ENCODE data around the gene LHPP.
"Not testable (repeated sequence)": the region's sequence is repeated elsewhere in the genome, so short reads cannot be mapped to it uniquely, and the experiment has no call there.

The LHPP gene

DNA sequence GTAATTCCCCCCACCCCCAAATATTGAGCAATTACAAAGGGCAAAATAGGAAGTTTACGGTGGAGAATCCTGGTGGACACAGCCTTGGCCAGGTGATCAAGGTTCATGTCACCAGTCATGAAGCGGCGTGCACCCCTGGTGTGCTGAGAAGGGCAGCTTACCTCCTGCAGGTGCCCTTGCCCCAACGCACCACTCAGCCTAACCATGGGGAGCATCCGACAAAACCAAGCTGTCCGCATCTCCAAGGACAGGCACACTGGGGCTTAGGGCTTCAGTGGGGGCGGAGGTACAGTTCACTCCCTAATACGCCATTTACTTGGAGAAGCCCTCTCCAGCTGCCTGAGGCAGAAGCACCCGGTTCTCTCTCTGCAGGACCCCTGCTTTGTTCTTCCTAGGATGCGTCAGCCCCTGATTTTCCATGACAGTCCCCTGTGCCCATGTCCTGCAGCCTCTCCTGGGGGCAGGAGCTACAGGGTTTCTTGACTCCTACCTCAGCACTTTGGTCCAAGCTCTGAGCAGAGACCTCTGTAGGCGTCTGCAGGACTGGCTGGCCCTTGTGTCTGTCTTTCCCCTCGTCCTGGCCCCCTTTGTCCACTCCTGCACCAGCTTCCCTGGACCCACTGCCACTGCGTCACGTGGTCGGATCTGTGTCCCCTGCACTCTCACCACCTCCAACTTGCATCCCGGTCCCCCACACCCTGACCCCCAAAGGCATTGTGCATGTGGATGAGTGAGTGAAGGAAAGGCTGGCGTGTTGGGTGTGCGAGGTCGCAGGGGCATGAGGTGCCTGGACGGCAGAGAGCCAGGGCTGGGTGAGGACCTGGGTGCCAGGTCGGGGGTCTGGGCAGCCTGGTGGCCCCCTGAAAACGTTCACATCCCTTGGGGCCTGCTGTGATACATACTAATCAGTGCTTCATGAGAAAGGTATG lies 113.7 kb downstream of the LHPP start:
- FAIRE-seq: no peak
- no peak for TF ChIP-seq POLR2A (IDR thresholded peaks at IDR 0.05; ENCODE audit: low read depth, low read length)
- TF ChIP-seq POLR2AphosphoS5 (IDR thresholded peaks at IDR 0.05; ENCODE audit: low read depth, low read length): no peak
- no peak for TF ChIP-seq TAF1 (IDR thresholded peaks at IDR 0.05; ENCODE audit: borderline replicate concordance, low read depth, low read length)
- DNase-seq (ENCODE audit: insufficient read length): no peak

DNA sequence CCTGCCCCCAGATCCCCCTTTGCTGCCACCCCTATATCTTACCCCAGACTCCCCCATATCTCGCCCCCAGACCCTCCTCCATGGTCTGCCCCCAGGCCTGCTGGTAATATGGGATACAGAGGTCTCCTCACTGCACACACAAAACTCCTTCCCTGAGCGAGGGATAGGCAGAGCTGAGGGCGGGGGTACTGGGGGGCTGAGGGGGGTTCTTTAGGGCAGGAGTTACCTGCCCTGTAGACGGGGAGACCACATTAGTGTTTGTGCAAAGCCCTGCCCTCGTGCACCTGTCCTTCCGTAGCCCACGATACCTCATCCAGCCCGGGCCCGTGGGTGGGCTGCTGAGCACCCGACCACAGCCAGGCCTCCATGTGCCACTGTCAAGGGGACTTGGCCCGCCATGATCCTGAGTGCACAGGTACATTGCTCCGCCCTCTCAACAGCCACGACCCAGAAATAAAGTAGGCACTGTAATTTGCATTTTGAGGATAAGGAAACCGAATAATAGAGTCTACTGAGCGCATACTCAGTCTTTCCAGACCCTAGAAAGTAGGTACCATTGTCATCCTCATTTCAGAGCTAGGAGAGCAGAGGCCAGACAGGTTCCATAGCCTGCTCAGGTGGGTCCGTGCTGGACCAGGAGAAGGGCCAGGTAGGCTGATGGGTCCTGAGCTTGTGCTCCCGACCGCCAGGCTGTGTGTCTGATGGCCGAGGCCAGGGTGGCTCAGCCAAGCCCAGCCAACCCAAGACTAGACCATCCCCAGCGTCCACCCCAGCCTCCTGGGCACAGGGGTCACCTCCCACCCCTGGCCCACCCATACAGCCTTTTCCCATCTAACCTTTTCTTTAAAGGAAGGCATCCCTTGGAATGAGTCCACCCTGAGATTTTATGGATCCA lies 115.2 kb downstream of the LHPP start:
- FAIRE-seq: no peak
- TF ChIP-seq TAF1 (IDR thresholded peaks at IDR 0.05; ENCODE audit: borderline replicate concordance, low read depth, low read length) (no peak), POLR2AphosphoS5 (IDR thresholded peaks at IDR 0.05; ENCODE audit: low read depth, low read length) (no peak), POLR2A (IDR thresholded peaks at IDR 0.05; ENCODE audit: low read depth, low read length) (no peak)

DNA sequence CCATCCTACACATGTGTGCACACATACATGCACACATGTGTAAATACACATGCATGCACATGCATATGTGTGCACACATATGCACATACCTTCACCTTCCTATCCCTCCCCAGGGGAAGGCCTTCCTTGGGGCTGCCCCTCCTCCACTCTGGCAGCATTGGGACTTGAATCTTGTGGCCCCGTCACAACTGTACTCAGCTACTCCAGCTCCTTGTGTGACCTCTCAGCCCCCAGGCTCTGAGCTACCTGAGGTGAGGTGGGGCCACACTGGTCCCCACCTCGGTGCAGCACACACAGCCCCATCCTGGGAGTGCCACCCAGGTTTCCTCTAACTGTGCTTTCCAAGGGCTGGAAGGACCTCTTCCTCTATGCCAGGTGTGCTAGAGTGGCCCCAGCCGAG lies 116.0 kb downstream of the LHPP start:
- no peak for FAIRE-seq
- no peak for DNase-seq (ENCODE audit: insufficient read length)
- TF ChIP-seq POLR2A (IDR thresholded peaks at IDR 0.05; ENCODE audit: low read depth, low read length) (no peak), POLR2AphosphoS5 (IDR thresholded peaks at IDR 0.05; ENCODE audit: low read depth, low read length) (no peak), TAF1 (IDR thresholded peaks at IDR 0.05; ENCODE audit: borderline replicate concordance, low read depth, low read length) (no peak)

More for the DNA sequence above, 115.2 kb downstream of the LHPP start:
- no peak for DNase-seq (ENCODE audit: insufficient read length)

DNA sequence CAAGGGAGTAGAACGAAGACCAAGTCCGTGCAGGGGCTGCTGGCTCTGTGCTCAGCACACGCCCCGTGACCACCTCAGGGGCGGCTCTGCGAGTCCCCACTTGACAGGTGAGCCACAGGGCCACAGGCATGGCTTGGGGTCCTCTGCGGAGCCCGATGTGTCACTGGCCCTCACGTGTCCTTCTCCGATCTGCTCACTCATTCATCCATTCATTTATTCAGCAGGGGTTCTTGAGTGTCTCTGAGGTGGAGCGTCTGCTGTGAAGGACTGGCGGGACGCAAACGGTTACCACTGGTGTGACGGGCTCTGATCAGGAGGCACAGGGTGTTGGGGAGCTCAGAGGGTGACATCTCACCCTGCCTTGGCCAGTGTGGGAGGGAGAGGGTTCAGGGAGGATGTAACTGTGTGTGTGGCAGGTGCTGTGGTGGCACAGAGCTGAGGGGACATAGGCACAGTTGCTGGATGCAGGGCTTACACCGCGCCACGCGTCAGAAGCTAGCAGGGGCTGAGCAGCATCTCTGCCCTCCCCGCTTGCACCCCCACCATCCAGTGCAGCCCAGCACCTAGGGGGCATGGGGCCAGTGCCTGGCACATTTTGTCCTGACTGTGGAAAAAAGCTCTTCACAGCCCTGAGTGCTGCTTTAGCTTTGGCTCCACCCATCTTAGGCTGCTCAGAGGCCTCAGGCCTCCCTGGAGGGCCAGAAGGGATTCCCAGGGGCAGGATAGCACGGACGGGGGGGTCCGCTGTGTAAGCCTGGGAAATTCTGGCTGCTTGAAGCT lies 116.8 kb downstream of the LHPP start:
- DNase-seq (ENCODE audit: insufficient read length) (no peak), FAIRE-seq (no peak)
- TF ChIP-seq TAF1 (IDR thresholded peaks at IDR 0.05; ENCODE audit: borderline replicate concordance, low read depth, low read length): no peak
- no peak for TF ChIP-seq POLR2A (IDR thresholded peaks at IDR 0.05; ENCODE audit: low read depth, low read length)
- TF ChIP-seq POLR2AphosphoS5 (IDR thresholded peaks at IDR 0.05; ENCODE audit: low read depth, low read length): no peak

DNA sequence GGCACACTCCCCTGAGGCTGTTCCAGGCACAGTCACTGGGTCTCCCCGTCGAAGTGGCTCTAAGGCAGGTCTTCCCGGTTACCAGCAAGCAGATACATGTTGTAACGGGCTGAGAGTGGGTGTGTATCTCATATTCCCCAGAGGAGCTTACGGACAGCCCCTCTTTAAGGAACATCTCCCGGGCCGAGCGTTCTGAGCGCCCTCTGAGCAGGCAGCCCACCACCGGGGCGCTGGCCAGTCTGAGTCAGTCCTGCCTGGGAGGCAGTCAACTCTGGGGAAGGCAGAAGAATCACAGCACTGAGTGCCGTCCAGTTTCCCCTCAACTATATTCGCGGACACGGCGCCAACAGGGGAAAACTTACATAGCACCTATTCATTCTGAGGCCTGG lies 117.4 kb downstream of the LHPP start:
- FAIRE-seq (no peak), DNase-seq (ENCODE audit: insufficient read length) (no peak)
- TF ChIP-seq TAF1 (IDR thresholded peaks at IDR 0.05; ENCODE audit: borderline replicate concordance, low read depth, low read length): no peak
- TF ChIP-seq POLR2AphosphoS5 (IDR thresholded peaks at IDR 0.05; ENCODE audit: low read depth, low read length): no peak
- TF ChIP-seq POLR2A (IDR thresholded peaks at IDR 0.05; ENCODE audit: low read depth, low read length): no peak

DNA sequence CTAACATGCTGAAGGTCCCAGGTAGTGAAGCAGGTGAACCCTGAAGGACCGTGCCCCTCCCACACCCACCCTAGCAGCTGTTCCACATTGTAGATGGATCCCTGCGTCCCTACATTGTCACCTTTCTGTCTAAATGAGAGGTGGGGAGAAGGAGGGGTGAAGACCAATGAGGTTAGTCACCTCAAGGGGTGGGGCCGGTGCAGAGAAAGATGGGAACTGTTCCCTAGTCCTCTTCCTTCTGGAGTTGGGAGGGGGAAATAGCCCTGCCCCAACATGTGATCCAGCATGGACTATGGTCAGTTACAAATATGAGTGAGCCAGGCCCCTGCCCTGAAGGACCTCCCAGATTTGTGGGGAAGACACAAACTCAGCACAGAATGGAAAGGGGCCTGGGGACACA lies 124.5 kb downstream of the LHPP start:
- TF ChIP-seq TAF1 (IDR thresholded peaks at IDR 0.05; ENCODE audit: borderline replicate concordance, low read depth, low read length) (no peak), POLR2AphosphoS5 (IDR thresholded peaks at IDR 0.05; ENCODE audit: low read depth, low read length) (no peak), POLR2A (IDR thresholded peaks at IDR 0.05; ENCODE audit: low read depth, low read length) (no peak)

DNA sequence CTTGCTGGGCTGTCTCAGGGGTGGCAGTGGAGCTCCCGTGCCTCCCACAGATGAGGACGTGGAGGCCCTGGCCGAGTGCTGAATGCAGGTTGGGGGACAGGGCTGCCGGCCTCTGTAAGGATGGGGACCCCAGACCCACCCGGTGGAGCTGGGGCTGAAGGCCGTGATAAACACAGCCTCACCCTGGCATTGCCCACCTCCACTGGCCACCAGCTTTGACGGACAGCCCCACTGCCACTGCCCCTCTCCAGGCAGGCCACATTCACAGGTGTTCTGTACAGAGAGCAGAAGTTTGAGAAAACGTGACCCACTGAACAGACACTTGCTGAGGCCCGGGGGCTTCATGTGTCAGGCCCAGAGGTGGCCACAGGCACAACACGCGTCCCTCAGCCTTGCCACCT lies 126.2 kb downstream of the LHPP start:
- FAIRE-seq: no peak
- TF ChIP-seq POLR2A (IDR thresholded peaks at IDR 0.05; ENCODE audit: low read depth, low read length): no peak
- no peak for TF ChIP-seq TAF1 (IDR thresholded peaks at IDR 0.05; ENCODE audit: borderline replicate concordance, low read depth, low read length)
- TF ChIP-seq POLR2AphosphoS5 (IDR thresholded peaks at IDR 0.05; ENCODE audit: low read depth, low read length): no peak

More for the DNA sequence above, 124.5 kb downstream of the LHPP start:
- no peak for DNase-seq (ENCODE audit: insufficient read length)
- no peak for FAIRE-seq

DNA sequence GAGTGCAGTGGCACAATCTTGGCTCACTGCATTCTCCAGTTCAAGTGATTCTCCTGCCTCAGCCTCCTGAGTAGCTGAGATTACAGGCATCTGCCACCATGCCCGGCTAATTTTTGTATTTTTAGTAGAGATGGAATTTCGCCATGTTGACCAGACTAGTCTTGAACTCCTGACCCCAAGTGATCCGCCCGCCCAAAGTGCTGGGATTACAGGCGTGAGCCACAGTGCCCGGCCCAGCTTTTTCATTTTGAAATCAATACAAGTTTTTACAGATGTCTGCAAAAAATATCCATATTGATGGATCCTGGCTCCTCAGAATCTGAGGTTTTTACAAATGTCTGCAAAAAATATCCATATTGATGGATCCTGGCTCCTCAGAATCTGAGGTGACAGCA lies 126.7 kb downstream of the LHPP start:
- not testable (repeated sequence) for FAIRE-seq; DNase-seq (ENCODE audit: insufficient read length)

More for the DNA sequence above, 126.2 kb downstream of the LHPP start:
- no peak for DNase-seq (ENCODE audit: insufficient read length)

DNA sequence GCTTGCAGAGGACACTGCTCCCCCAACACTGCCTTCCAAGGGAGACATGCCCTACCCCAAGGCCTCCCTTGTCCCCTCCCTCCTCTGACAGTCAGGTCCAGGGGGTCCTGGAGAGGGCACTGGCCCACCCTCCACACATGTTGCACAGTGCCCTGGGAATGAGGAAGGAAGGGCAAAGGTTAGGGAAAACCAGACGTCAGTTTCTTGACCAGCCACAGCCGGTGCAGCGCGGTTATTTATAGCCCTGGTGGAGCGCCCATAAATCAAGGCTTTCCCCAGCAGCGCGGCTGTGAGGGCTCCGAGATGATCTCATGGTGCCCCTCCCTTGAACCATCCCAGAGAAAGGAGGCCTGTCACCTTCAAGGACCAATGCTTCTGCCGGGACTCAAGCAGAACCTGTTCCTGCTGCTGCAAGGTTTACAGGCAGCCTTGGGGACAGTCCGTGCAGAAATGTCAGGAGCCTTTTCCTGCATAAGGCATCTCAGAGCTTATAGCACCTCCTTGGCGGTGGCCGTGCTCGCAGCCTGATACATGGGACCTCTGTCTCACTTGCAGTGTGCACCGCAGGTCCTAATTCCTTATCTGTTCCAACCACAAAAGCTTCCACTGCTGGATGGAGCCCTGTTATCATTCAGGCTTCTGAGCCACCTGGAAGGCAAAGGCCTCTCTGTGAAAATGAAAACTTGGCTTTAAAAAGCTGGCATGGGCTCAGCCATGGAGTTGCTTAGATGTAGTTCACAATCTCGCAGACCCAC lies 127.3 kb downstream of the LHPP start:
- DNase-seq (ENCODE audit: insufficient read length) (no peak), FAIRE-seq (no peak)
- TF ChIP-seq POLR2AphosphoS5 (IDR thresholded peaks at IDR 0.05; ENCODE audit: low read depth, low read length) (no peak), TAF1 (IDR thresholded peaks at IDR 0.05; ENCODE audit: borderline replicate concordance, low read depth, low read length) (no peak), POLR2A (IDR thresholded peaks at IDR 0.05; ENCODE audit: low read depth, low read length) (no peak)

DNA sequence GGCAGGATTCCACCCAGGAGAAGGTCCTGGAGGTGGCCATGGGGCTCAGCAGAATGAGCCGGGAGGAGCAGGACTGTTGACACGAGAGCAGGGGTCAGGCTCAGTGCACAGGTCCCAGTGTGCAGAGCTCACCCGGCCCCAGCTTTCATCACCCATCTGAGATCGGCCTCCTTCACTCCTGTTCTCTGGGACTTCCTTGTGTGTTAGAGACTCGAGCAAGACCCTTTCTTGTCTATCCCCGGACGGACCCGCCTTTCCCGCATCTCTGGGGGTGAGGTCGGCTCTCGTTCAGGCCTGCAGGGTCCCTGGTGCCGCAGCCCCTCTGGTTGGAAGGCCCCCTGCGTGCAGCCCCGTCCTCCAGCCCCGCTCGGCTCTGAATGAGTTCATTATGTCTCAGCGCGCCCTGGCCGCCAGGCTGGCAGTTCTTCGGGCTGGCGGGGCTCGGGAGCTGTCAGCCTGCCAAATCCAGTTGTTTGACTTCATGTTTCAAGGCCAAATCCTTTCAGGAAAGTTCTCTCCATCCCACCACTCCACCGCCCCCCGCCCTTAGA lies 127.9 kb downstream of the LHPP start:
- FAIRE-seq (no peak), DNase-seq (ENCODE audit: insufficient read length) (no peak)
- TF ChIP-seq POLR2A (IDR thresholded peaks at IDR 0.05; ENCODE audit: low read depth, low read length): no peak
- no peak for TF ChIP-seq TAF1 (IDR thresholded peaks at IDR 0.05; ENCODE audit: borderline replicate concordance, low read depth, low read length)
- no peak for TF ChIP-seq POLR2AphosphoS5 (IDR thresholded peaks at IDR 0.05; ENCODE audit: low read depth, low read length)

All from GM12892 (cell line).